GM18499 (cell line): ENCODE data around the gene AXL.
"Not testable (repeated sequence)": the region's sequence is repeated elsewhere in the genome, so short reads cannot be mapped to it uniquely, and the experiment has no call there.

Experiments used
- ATAC-seq: cut with Tn5 transposase; IDR thresholded peaks from one replicate; pipeline ENCODE4 v1.9.1; 2021; ENCODE audit warnings: moderate number of reproducible peaks; ENCODE audit not compliant: insufficient read depth, unreplicated experiment

Gene AXL

DNA sequence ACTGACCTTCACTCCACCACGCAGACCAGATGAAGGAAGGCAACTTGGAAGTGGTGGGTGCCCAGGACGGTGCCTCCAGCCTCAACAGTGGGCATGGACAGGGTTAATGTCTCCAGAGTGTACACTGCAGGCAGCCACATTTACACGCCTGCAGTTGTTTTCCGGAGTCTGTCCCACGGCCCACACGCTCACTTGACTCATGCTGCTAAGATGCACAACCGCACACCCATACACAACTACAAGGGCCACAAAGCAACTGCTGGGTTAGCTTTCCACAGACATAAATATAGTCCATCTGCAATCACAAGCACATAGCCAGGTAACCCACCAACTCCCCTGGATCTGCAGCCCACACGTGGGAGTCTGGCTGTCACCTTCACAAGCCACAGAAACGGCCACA is 12.6 kb upstream of the AXL start:
- ATAC-seq, result no peak

- no peak for ATAC-seq
Observed at GRCh38 chr19:41206926-41207750, 11.9 kb upstream of the AXL start.

DNA sequence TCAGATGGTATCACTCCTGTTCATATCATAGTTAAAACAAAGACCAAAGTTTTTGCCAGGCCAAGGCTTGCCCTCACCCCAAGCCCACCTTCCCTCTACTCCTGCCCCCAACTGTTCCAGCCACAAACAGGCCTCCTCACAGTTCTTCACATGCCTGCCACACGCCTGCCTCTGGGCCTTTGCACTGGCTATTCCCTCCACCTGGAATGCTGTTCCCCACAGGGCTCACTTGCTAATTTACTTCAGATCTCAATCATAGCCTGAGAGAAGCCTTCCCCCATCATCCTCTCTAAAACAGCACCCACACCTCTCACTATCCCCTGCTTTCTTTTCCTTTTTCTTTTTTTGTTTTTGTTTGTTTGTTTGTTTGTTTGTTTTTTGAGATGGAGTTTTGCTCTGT is 4.9 kb upstream of the AXL start:
- no peak for ATAC-seq

- no peak for ATAC-seq
Observed at GRCh38 chr19:41217741-41218140, 1.3 kb upstream of the AXL start.

DNA sequence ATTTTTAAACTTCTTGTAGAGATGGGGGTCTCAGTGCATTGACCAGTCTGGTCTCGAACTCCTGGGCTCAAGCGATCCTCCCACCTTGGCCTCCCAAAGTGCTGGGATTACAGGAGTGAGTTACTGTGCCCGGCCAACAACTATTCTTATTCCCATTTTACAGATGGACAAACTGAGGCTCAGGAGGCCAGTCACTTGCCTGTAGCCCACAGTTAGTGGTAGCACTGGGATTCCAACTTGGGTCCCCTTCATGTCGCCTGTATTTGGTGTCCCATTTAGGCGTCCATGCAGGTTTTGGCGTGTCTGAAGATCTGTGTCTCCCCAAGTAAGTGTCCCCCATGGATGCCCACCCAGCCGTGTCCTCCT is 791 bp upstream of the AXL start:
- no peak for ATAC-seq

DNA sequence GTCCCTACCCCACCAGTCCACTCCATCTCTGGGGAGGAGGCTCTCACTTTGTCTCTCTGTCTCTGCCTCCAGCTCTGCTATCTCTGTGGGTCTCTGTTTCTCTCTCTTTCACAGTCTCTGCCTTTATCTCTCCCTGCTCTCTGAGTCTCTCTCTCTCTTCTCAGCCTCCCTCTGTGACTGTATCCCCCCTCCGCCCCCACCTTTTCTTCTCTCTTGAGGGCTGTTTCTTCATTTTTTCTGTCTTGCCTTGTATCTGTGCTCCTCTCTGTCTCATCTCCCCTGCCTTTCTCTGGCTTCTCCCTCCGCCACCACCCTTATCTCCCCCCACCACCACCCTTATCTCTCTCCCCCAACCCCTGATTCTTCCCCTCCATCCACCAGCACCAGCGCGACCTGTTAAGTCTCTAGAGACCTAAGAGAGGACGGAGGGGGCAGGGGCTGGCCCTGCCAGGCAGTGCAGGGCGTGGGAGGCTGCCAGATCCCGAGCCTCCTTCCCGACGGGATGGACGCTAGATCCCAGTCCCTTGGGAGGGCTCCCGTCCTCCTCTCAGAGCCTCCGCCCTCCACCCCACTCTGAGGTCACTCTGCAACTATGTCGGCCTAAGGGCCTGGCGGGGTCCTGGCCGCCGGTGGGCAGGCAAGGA is 1.0 kb downstream of the AXL start:
- ATAC-seq, result no peak

GRCh38 chr19:41220811-41221210 is 1.8 kb downstream of the AXL start:
- no peak for ATAC-seq

DNA sequence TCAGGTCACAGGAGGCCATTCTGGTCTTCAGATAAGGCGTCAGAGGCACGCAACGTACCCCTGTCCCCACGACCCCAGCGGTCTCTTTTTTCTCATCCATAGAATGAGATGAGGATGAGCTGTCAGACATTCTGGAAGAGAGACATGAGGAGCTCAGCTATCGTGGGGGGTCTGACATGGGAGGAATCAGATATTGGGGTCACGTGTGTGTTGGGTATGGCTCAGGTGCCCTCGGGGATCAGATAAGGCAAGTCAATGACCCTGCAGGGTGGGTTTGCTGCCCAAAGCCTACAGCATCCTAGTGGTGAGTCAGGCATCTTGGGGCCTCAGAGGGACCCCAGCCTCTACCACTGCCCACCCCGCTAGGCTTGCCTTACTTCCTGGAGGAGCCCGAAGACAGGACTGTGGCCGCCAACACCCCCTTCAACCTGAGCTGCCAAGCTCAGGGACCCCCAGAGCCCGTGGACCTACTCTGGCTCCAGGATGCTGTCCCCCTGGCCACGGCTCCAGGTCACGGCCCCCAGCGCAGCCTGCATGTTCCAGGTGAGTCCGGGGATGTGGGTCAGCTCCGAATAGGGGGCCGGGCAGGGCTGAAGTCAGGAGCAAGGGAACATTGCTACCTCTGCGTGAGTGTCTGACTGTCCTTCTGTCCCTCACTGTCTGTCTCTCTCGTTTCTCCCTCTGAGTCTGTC is 2.6 kb downstream of the AXL start:
- ATAC-seq, result no peak

GRCh38 chr19:41222240-41222639 is 3.2 kb downstream of the AXL start:
- no peak for ATAC-seq

DNA sequence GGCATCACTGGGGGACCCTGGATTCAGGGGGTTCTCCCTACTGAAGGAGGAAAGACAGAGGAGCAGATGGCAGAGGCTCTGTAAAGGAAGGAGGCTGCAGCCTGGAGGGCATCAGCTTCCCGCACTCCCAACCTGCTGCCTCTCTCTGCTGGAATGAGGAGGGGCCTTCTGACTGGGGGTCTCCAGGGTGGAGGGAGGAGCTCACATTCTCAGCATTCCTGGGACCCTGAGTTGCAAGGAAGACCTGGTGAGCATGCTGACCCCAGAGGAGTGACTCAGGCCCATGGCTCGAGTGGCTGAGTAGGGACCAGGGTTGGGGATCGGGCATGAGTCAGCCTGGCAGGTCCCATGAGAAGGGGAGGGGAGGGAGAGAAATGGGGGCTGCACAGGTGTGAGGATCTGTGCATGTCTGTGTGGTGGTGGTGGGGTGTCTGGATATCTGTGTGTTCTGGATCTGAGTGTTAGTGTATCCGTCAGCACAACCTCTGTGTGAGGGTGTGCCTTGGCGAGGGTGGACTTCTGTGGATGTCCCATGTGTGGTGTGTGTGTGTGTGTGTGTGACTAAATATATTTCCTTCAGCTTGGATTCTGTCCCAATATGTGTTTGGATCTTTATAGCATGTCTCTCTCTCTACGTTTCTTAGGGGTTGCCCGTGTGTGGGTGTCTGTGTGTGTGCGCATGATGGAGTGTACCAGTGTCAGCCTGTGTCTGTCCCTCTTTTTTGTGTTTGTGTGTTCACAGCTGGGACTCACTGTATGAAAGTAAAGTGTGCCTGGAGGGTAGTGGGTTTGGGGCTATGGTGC is 4.6 kb downstream of the AXL start:
- no peak for ATAC-seq

DNA sequence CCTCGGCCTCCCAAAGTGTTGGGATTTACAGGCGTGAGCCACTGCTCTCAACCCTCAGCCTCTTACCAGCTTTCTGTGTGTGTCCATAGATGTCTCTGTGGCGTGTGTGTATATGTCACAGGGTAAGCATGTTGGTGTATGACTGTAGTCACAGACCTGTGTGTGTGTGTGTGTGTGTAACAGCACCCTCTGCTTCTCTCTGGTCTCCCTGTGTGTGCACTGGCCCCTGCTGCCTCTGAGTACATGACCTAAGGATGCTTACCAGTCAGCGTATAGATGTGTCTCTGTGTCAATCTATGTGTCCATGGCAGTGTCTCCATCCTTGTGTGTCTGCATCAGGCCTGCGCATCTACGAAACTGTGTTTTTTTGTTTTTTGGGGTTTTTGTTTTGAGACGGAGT is 5.6 kb downstream of the AXL start:
- ATAC-seq, result no peak

DNA sequence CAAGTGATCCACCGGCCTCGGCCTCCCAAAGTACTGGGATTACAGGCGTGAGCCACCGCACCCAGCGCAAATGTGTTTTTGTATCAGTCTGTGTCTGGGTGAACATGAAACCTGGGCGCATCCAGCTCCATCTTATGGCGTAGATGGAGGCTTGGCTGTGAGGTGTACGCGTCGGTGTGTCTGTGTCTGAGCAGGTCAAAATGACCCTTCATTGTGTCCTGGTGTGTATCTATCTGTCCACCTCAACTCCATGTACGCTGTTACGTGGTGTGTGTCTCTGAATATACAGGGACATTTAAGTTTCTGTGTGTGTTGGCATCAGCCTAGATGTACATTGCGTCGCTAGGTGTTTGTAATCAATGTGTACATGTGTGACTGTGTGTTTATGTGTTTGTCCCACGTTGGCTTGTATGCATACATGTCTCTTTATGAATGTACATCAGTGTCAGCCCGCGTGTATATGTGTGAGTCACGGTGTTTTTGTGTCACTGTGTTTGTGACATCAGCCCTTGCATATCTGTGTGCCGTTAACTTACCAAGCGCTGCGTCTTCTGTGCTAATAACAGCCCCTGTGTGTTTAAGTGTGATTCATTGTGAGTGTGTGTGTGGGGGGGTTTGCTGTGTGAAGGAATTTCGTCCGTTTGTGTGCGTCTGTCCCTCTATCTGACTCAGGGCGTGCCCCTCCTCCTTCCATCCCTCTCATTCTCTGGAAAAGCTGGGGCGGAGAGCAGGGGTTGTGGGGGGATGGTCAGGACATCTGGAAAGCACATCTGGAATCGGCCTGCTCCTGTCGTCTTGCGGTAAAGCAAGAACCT is 6.4 kb downstream of the AXL start:
- ATAC-seq, result no peak

GRCh38 chr19:41226053-41226873 is 7.2 kb downstream of the AXL start:
- ATAC-seq, result no peak

DNA sequence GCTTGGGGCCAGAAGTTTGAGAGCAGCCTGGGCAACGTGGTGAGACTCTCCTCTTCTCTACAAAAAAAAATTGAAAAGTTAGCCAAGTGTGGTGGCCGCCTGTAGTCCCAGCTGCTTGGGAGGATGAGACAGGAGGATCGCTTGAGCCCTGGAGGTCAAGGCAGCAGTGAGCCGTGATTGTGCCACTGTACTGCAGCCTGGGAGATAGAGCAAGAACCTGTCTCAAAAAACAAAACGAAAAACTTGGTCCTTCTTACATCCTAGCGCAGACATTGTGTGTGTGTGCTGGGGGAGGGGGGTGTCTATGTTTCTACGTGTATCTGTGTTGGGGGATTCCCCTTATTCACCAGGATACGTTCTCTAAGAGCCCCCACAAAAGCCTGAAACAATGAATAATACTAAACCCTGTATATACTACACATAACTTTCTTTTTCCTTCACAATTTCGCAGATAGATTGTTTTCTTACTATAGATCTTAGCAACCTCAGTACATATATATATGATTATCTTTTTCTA is 7.9 kb downstream of the AXL start:
- ATAC-seq, result no peak

DNA sequence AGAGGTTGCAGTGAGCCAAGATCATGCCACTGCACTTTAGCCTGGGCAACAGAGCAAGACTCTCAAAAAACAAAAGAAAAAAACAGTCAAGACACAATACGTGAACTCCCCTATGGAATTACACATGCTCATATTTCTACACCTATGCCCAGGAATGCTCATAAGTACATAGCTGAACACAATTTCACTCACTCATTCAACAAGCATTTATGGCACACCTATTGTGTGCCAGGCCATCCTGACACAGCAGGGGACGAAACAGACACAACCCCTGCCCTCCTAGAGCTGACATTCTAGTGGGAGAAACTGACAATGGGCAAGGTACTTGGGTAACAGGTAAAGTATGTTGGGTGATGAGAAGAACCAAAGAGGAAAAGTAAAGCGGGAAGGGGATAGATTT is 9.5 kb downstream of the AXL start:
- ATAC-seq, result no peak

- not testable (repeated sequence) for ATAC-seq
Observed at GRCh38 chr19:41229338-41229737, 10.3 kb downstream of the AXL start.

DNA sequence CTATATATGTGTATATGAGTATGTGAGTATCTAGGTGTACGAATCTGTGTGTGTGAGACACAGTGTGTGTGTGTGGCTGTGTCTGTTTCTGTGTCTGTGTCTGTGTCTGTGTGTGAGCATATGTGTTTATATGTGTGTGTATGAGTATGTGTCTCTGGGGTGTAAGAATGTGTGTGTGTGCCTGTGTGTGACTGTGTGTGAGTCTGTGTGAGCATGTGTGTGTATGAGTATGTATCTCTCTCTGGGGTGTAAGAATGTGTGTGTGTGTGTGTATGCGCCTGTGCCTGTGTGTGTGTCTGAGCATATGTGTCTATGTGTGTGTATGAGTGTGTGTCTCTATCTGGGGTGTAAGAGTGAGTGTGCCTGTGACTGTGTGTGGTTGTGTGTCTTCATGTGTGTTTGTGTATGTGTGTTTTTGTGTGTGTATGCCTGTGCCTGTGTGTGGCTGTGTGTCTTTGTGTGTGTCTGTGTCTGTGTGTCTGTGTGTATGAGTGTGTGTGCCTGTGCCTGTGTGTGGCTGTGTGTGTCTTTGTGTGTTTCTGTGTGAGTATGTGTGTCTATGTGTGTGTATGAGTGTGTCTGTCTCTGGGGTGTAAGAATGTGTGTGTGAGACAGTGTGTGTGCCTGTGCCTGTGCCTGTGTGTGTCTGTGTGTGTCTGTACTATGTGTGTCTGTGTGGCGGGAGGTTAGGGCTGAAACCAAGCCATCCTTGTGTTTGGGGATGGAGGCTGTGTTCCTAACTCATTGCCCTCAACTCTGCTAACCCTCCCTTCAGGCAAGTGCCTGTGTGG is 11.2 kb downstream of the AXL start:
- ATAC-seq, result no peak

DNA sequence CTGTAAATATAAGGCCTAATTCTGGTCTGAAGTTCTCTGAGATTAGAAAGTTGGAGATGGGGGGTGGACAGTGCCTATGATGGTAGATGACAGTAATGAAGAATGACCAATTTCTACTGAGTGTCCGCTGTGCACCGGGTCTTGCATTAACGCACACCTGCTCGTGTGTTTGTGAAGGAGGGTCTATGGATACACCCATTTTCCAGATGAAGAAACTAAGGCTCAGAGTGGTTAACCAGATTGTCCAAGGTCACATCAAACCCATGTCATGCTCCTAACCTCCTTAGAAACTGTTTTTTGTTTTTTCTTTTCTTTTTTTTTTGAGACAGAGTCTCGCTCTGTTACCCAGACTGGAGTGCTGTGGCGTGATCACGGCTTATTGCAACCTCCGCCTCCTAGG is 13.7 kb downstream of the AXL start:
- no peak for ATAC-seq
